H9 (cell line): ENCODE results near the gene ULK4. TPM values are rescaled to one million over a fixed set of nuclear protein-coding genes. Genes with fewer than 3 reads are reported as not detected.

Experiments used
- DNase-seq: peaks from one replicate; pipeline ENCODE4 v3.0.0-alpha.2; 2017
- H2AFZ ChIP-seq: one replicate; pipeline ENCODE4 v1.6.1; 2013; ENCODE audit warnings: mild to moderate bottlenecking, low read length, control low read depth, moderate library complexity
- H2AK5ac ChIP-seq: 2 replicates; pipeline ENCODE4 v1.6.1; 2013; ENCODE audit warnings: low read length, control low read depth, mixed read lengths; ENCODE audit not compliant: insufficient read length
- H2BK120ac ChIP-seq: one replicate; pipeline ENCODE4 v1.6.1; 2013; ENCODE audit warnings: low read depth, mild to moderate bottlenecking, low read length, control low read depth, inconsistent platforms; ENCODE audit not compliant: poor library complexity, severe bottlenecking
- H2BK12ac ChIP-seq: 2 replicates; pipeline ENCODE4 v1.6.1; 2013; ENCODE audit warnings: low read length, control low read depth, mixed read lengths, low read depth; ENCODE audit not compliant: insufficient read length
- H2BK15ac ChIP-seq: 2 replicates; pipeline ENCODE4 v1.6.1; 2013; ENCODE audit warnings: low read depth, low read length, control low read depth
- H2BK20ac ChIP-seq: one replicate; pipeline ENCODE4 v1.6.1; 2013; ENCODE audit warnings: low read depth, mild to moderate bottlenecking, low read length, control low read depth, inconsistent platforms; ENCODE audit not compliant: poor library complexity, severe bottlenecking
- H2BK5ac ChIP-seq: 2 replicates; pipeline ENCODE4 v1.6.1; 2013; ENCODE audit warnings: low read length, control low read depth, mixed read lengths; ENCODE audit not compliant: insufficient read length
- H3K14ac ChIP-seq: 2 replicates; pipeline ENCODE4 v1.6.1; 2013; ENCODE audit warnings: low read length, control low read depth; ENCODE audit not compliant: insufficient read depth
- H3K18ac ChIP-seq: 2 replicates; pipeline ENCODE4 v1.6.1; 2013; ENCODE audit warnings: low read depth, mild to moderate bottlenecking, mixed read lengths, low read length, control low read depth; ENCODE audit not compliant: insufficient read length
- H3K23ac ChIP-seq: 2 replicates; pipeline ENCODE4 v1.6.1; 2013; ENCODE audit warnings: low read length, control low read depth, mixed read lengths, low read depth; ENCODE audit not compliant: insufficient read length
- H3K23me2 ChIP-seq: 2 replicates; pipeline ENCODE4 v1.6.1; 2013; ENCODE audit warnings: low read depth, mild to moderate bottlenecking, mixed read lengths, low read length, control low read depth; ENCODE audit not compliant: insufficient read length, poor library complexity, severe bottlenecking
- H3K27ac ChIP-seq: 2 replicates; pipeline ENCODE4 v1.5.1; 2013; ENCODE audit warnings: low read length, control low read depth, mixed read lengths, low read depth; ENCODE audit not compliant: insufficient read length
- H3K27me3 ChIP-seq: 2 replicates; pipeline ENCODE4 v1.6.1; 2013; ENCODE audit warnings: low read length, control low read depth, inconsistent platforms; ENCODE audit not compliant: insufficient read depth
- H3K4ac ChIP-seq: 2 replicates; pipeline ENCODE4 v1.6.1; 2013; ENCODE audit warnings: low read depth, mild to moderate bottlenecking, control low read depth, inconsistent platforms, low read length, moderate library complexity
- H3K4me1 ChIP-seq: 2 replicates; pipeline ENCODE4 v1.6.1; 2013; ENCODE audit warnings: low read length, control low read depth, inconsistent platforms; ENCODE audit not compliant: insufficient read depth
- H3K4me2 ChIP-seq: 2 replicates; pipeline ENCODE4 v1.6.1; 2013; ENCODE audit warnings: low read length, control low read depth, mixed read lengths; ENCODE audit not compliant: insufficient read length, insufficient read depth
- H3K56ac ChIP-seq: 2 replicates; pipeline ENCODE4 v1.6.1; 2013; ENCODE audit warnings: low read depth, mild to moderate bottlenecking, mixed read lengths, low read length, control low read depth; ENCODE audit not compliant: insufficient read length
- H3K79me1 ChIP-seq: 2 replicates; pipeline ENCODE4 v1.6.1; 2013; ENCODE audit warnings: low read depth, mild to moderate bottlenecking, moderate library complexity, low read length, control low read depth, inconsistent platforms; ENCODE audit not compliant: insufficient read depth, poor library complexity, severe bottlenecking
- H3K79me2 ChIP-seq: 2 replicates; pipeline ENCODE4 v1.6.1; 2013; ENCODE audit warnings: low read length, control low read depth, inconsistent platforms; ENCODE audit not compliant: insufficient read depth
- H3K9ac ChIP-seq: 2 replicates; pipeline ENCODE4 v1.6.1; 2013; ENCODE audit warnings: low read length, control low read depth, mixed read lengths; ENCODE audit not compliant: insufficient read length; ENCODE audit errors: extremely low read depth
- H3K9me3 ChIP-seq: one replicate; pipeline ENCODE4 v1.6.1; 2013; ENCODE audit warnings: low read depth, low read length, inconsistent platforms; ENCODE audit not compliant: control insufficient read depth
- H3T11ph ChIP-seq: one replicate; pipeline ENCODE4 v1.6.1; 2013; ENCODE audit warnings: mild to moderate bottlenecking, low read length, control low read depth, inconsistent platforms
- H4K20me1 ChIP-seq: one replicate; pipeline ENCODE4 v1.6.1; 2013; ENCODE audit not compliant: control insufficient read depth, insufficient read length, insufficient read depth
- H4K5ac ChIP-seq: 2 replicates; pipeline ENCODE4 v1.6.1; 2013; ENCODE audit warnings: low read depth, mild to moderate bottlenecking, mixed read lengths, low read length, control low read depth; ENCODE audit not compliant: insufficient read length
- H4K8ac ChIP-seq: replicated peaks from 2 replicates; pipeline ENCODE4 v1.6.1; 2013; ENCODE audit warnings: low read length, control low read depth, mixed read lengths, low read depth; ENCODE audit not compliant: insufficient read length
- H4K91ac ChIP-seq: 2 replicates; pipeline ENCODE4 v1.6.1; 2013; ENCODE audit warnings: low read depth, mild to moderate bottlenecking, moderate library complexity, mixed read lengths, low read length, control low read depth; ENCODE audit not compliant: insufficient read length
- H3K27ac Mint-ChIP-seq, 3 experiments: 2 replicates in 2 of 3; 3 replicates in 1 of 3; pipeline ENCODE4 v1.8.0; 2020 to 2021; ENCODE audit warnings: mixed read lengths in 3 of 3, mild to moderate bottlenecking in 1 of 3, moderate library complexity in 1 of 3
- H3K27me3 Mint-ChIP-seq: 2 replicates; pipeline ENCODE4 v1.8.0; 2021; ENCODE audit warnings: low read depth, mild to moderate bottlenecking, moderate library complexity, mixed read lengths
- H3K36me3 Mint-ChIP-seq, 3 experiments: 2 replicates in 2 of 3; 3 replicates in 1 of 3; pipeline ENCODE4 v1.8.0; 2020 to 2021; ENCODE audit warnings: low read depth in 3 of 3, mixed read lengths in 3 of 3; ENCODE audit not compliant: insufficient read depth in 1 of 3
- H3K4me1 Mint-ChIP-seq, 2 experiments: 2 replicates each; pipeline ENCODE4 v1.8.0; 2020; ENCODE audit warnings: mixed read lengths in 2 of 2
- H3K4me3 Mint-ChIP-seq, 2 experiments: 2 replicates in 1 of 2; 3 replicates in 1 of 2; pipeline ENCODE4 v1.8.0; 2020 to 2021; ENCODE audit warnings: mild to moderate bottlenecking in 2 of 2, mixed read lengths in 2 of 2, moderate library complexity in 1 of 2
- H3K9me3 Mint-ChIP-seq, 2 experiments: 2 replicates in 1 of 2; 3 replicates in 1 of 2; pipeline ENCODE4 v1.8.0; 2020; ENCODE audit warnings: mild to moderate bottlenecking in 2 of 2, mixed read lengths in 2 of 2, moderate library complexity in 1 of 2
- CTCF ChIP-seq: fragments of 200-600 bp; sonication (generic); conservative IDR thresholded peaks from 3 replicates; pipeline ENCODE4 v1.8.0; 2021; ENCODE audit warnings: antibody characterized with exemption, mild to moderate bottlenecking
- WGBS: extraction: QIAGEN DNeasy Blood & Tissue Kit; methylation state at CpG from one replicate; pipeline ENCODE4 v1.1.7; 2013; ENCODE audit warnings: missing lambda C conversion rate, low lambda C conversion rate, mixed read lengths; ENCODE audit not compliant: insufficient read length; ENCODE audit errors: extremely low coverage; 5-methylcytosine and 5-hydroxymethylcytosine counted together
- total RNA-seq: library from RNA; stranded (reverse); gene quantifications from 2 replicates; pipeline ENCODE4 v1.2.1, GENCODE V29; 2021

The ULK4 gene
- total RNA-seq, 1 experiment from 2014 or later = 12.9 TPM

GRCh38 chr3:41436983-41437382 lies 524.9 kb downstream of the ULK4 start:
- H3K9ac ChIP-seq = no peak overlapping the region
- H3K56ac ChIP-seq = no peak overlapping the region
- H3K36me3 Mint-ChIP-seq = peaks cover 0 to 18% (median 2%) of the 10 kb centered on the region in 3 experiments; a peak in 4 of 7 replicates
- no peak overlapping the region for H3K27ac ChIP-seq
- H2AK5ac ChIP-seq = no peak overlapping the region
- H3K79me1 ChIP-seq = no peaks in the 10 kb centered on the region
- no peak overlapping the region for H3K4me2 ChIP-seq
- no peak overlapping the region for H3K14ac ChIP-seq
- H2BK12ac ChIP-seq = no peak overlapping the region
- H3K79me2 ChIP-seq = no peaks in the 10 kb centered on the region
- H3K23me2 ChIP-seq = no peaks in the 10 kb centered on the region
- no peak overlapping the region for H3K4me3 Mint-ChIP-seq
- H2BK120ac ChIP-seq = no peak overlapping the region
- no peak overlapping the region for H3K18ac ChIP-seq
- H3K27me3 ChIP-seq = no peaks in the 10 kb centered on the region
- H2BK5ac ChIP-seq = no peak overlapping the region
- peaks cover 16 to 24% of the 10 kb centered on the region in 2 experiments for H3K4me1 Mint-ChIP-seq
- no peak for TF ChIP-seq CTCF
- no peak overlapping the region for H4K8ac ChIP-seq
- H3K9me3 ChIP-seq = no peaks in the 10 kb centered on the region
- no peaks in the 10 kb centered on the region for H4K20me1 ChIP-seq
- no peak overlapping the region for H3K4ac ChIP-seq
- H2AFZ ChIP-seq = no peak overlapping the region
- H3T11ph ChIP-seq = no peak overlapping the region
- no peak for DNase-seq
- peak overlapping the region in 1 of 3 experiments; percentile 49; a peak in 2 of 7 replicates for H3K27ac Mint-ChIP-seq
- no CpG with 5 or more reads among the region's 1 CpG for WGBS
- no peak overlapping the region for H4K91ac ChIP-seq
- no peaks in the 10 kb centered on the region for H3K27me3 Mint-ChIP-seq
- no peak overlapping the region for H3K23ac ChIP-seq
- no peak overlapping the region for H4K5ac ChIP-seq
- H2BK15ac ChIP-seq = no peak overlapping the region
- H3K9me3 Mint-ChIP-seq = peaks cover 4 to 8% of the 10 kb centered on the region in 2 experiments; a peak in 2 of 5 replicates
- no peak overlapping the region for H2BK20ac ChIP-seq
- no peaks in the 10 kb centered on the region; the same call in 1 of the 2 replicates for H3K4me1 ChIP-seq
